Activated CD4-positive, alpha-beta memory T cell treated with anti-CD3 and anti-CD28 coated beads, Interleukin-2, amount 10 ng/mL, durations not matched to agents 7 days and 5 days (primary cell): ENCODE results near the gene YTHDC2. TPM values are rescaled to one million over a fixed set of nuclear protein-coding genes. Genes with fewer than 3 reads are reported as not detected.

Experiments
- CTCF ChIA-PET: fragments of 350-600 bp; sonication (Branson Sonifier 250); formaldehyde crosslinking; loops from one replicate; lab custom pipeline; 2021; ENCODE audit warnings: antibody characterized with exemption, inconsistent platforms; lab: Charles Lee
- POLR2A ChIA-PET: fragments of 350-600 bp; sonication (Branson Sonifier 250); formaldehyde crosslinking; loops from one replicate; lab custom pipeline; 2021; ENCODE audit warnings: antibody characterized with exemption; lab: Charles Lee
- DNase-seq: peaks from one replicate; pipeline ENCODE4 v3.0.0-alpha.2; 2020
- H3K27ac Mint-ChIP-seq: one replicate; pipeline ENCODE4 v1.8.0; 2021; ENCODE audit warnings: mild to moderate bottlenecking, mixed read lengths
- H3K27me3 Mint-ChIP-seq: one replicate; pipeline ENCODE4 v1.8.0; 2021; ENCODE audit warnings: mixed read lengths
- H3K36me3 Mint-ChIP-seq: one replicate; pipeline ENCODE4 v1.8.0; 2021; ENCODE audit warnings: low read depth, mixed read lengths
- H3K4me1 Mint-ChIP-seq: one replicate; pipeline ENCODE4 v1.8.0; 2021; ENCODE audit warnings: mixed read lengths
- H3K4me3 Mint-ChIP-seq: one replicate; pipeline ENCODE4 v1.8.0; 2021; ENCODE audit warnings: mild to moderate bottlenecking, mixed read lengths
- H3K9me3 Mint-ChIP-seq: one replicate; pipeline ENCODE4 v1.8.0; 2021; ENCODE audit warnings: mixed read lengths
- total RNA-seq, 2 experiments: library from RNA; stranded (reverse); gene quantifications; one replicate each; pipeline ENCODE4 v1.2.3, GENCODE V29; 2021

YTHDC2 gene
- 10 to 100 TPM; 30.3 to 31.0 TPM for total RNA-seq

DNA sequence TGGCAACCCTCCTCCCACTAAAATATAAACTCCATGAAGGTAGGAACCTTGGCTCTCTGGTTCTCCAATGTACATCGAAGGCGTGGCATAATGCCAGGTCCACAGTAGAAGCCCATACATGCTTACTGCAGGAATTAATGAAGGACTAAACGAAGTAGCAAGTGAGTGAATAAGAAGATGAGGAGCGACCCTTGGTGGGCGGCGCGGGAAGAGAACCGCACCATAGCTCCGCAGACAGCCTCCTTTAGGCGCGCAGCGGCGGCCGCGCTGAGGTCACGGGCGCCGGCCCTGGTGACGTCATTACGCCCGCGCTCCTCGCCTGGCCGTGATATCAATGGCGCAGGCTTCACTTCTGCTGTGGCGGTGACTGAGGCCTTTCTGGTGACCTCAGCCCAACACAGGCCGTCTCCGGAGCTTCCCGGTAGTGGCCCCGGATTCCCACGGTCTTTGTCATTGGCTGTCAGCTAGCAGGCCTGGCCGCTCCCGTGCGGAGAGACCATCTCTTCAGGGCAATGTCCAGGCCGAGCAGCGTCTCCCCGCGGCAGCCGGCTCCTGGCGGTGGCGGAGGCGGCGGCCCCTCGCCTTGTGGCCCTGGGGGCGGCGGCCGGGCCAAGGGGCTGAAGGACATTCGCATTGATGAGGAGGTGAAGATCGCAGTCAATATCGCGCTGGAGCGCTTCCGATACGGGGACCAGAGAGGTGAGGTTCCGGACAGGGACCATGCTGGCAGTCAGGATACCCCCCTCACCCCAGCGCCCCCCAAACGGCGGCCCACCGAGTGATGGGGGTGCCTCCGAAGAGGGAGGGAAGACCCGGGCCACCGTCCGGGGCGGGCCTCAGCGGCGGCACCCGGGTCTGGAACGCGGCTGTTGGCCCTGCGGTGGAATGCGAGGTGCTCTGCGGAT, at the start of gene YTHDC2:
Gene YTHDC2 (plus strand): TSS at position 311 of the 905 bp plus-strand sequence. CDS start 202 bp downstream, at position 513.
- Mint-ChIP-seq H3K9me3 (no peaks in the 10 kb centered on the region), H3K27me3 (peaks cover 12% of the 10 kb centered on the region), H3K4me3 (peak within 1 kb of the TSS; percentile 86), H3K4me1 (peaks cover 25% of the 10 kb centered on the region), H3K27ac (peak within 1 kb of the TSS; percentile 76), H3K36me3 (peaks cover 13% of the 10 kb centered on the region)
- POLR2A ChIA-PET, result interaction anchor here (0.7 to 2.3 kb wide), 17 partner anchors 8 to 636 kb away, joined by 3 to 12 read pairs (median 4); partner anchors contain the start of gene MCC
- DNase-seq, result peak; percentile 90
- CTCF ChIA-PET, result interaction anchor here (0.9 to 7.3 kb wide), 12 partner anchors 8 to 518 kb away, joined by 3 to 118 read pairs (median 4); no protein-coding TSS in a partner anchor

DNA sequence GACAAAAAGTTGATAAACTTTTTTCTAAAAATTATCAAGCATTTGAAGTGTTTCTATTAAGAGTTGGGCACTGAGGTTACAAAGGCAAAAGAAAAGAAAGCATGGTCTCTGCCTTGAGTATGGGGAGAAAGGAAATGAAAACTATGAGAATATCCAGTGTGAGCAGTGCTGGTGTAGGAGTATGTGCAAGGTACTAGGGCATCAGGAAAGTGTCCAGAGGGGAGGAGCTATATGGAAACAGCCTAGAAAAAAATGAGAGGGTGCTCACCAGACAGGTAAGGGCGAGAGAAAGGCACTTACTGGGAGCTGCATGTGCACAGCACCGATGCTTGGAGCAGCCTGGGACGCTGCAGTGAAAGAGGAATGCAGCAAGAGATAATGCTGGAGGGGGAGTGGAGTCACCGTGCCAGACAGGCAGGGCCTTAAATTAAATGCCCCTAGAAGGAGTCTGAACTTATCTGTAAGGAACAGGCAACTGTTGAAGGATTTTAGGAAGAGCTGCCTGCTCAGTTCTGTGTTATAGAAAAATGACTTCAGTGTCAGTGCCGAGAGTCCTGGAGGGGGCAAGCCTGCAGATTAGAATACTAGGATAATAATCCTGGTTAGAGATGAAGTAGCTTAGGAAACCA, 39.3 kb upstream of the YTHDC2 start:
- Mint-ChIP-seq H3K9me3 (peaks cover 3% of the 10 kb centered on the region), H3K4me3 (no peak overlapping the region), H3K27ac (no peak overlapping the region), H3K4me1 (no peaks in the 10 kb centered on the region), H3K36me3 (no peaks in the 10 kb centered on the region), H3K27me3 (peaks cover 36% of the 10 kb centered on the region)
- ChIA-PET CTCF (no interaction called here), POLR2A (no interaction called here)
- no peak for DNase-seq

DNA sequence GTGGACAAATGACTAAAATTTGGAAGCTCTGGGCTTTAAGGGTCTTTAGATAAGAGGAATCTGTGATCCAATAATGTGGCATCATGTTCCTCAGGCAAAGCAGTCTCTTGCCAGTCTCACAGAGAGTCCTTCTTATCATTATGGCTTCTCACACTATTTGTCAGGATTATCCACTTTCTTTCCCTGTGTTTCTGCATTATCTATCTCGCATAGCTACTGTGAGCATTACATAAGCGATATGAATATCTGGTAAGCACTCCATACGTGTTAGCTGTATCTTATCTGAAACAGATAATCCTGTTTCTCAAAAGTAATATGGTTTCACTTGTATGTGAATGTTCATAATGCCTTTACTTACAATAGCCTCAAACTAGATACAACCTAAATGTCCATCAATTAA, 34.8 kb upstream of the YTHDC2 start:
- no peak overlapping the region for H3K27ac Mint-ChIP-seq
- H3K4me3 Mint-ChIP-seq, result no peak overlapping the region
- DNase-seq, result no peak
- H3K9me3 Mint-ChIP-seq, result no peaks in the 10 kb centered on the region
- peaks cover 40% of the 10 kb centered on the region for H3K27me3 Mint-ChIP-seq
- H3K4me1 Mint-ChIP-seq, result no peaks in the 10 kb centered on the region
- H3K36me3 Mint-ChIP-seq, result no peaks in the 10 kb centered on the region
- POLR2A ChIA-PET, result no interaction called here
- CTCF ChIA-PET, result no interaction called here

DNA sequence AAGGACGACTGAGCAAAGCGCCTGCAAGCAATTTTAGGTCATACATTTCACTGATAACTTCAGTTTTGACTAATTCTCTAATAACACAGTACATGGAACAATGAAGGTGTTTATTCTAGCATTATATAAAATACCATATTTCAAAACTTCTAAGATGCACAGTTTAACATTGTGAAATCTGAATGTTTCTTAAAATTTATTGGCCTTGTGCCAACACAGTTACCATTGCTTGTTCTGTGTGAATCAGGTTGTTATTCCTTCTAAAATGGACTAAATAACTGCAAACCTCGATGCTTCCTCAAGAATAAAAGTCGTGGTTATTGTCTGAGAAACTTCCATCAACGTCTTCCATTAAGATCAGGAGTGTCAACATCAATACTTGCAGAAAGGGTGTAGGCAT, 33.3 kb upstream of the YTHDC2 start:
- Mint-ChIP-seq H3K4me1 (no peaks in the 10 kb centered on the region), H3K27me3 (peaks cover 45% of the 10 kb centered on the region), H3K4me3 (no peak overlapping the region), H3K27ac (no peak overlapping the region), H3K36me3 (no peaks in the 10 kb centered on the region), H3K9me3 (no peaks in the 10 kb centered on the region)
- ChIA-PET POLR2A (no interaction called here), CTCF (no interaction called here)
- no peak for DNase-seq

DNA sequence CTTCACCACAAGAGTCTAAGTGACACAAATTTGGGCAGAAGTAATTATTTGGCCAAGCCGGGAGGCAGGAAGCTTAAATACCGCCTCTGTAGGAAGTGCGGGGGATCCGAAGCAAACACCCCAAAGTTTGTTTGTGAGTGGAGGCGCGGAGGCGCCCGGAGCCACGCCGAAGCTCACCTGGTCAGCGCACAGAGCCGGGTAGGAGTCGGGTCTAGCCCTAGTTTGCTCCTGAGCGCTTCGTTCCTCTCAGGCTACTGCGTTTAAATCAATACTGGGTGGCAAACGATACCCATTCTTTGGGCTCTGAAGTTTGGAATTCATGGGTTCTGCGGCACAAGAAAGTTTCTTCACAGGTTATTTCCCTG, 26.1 kb upstream of the YTHDC2 start:
- H3K27me3 Mint-ChIP-seq, result peaks cover 72% of the 10 kb centered on the region
- H3K4me1 Mint-ChIP-seq, result peaks cover 26% of the 10 kb centered on the region
- no peak overlapping the region for H3K27ac Mint-ChIP-seq
- H3K4me3 Mint-ChIP-seq, result peak overlapping the region; percentile 64
- H3K9me3 Mint-ChIP-seq, result peaks cover 18% of the 10 kb centered on the region
- ChIA-PET POLR2A (interaction anchor here (1.3 to 1.7 kb wide), 2 partner anchors 8 to 26 kb away, joined by 3 to 6 read pairs; partner anchors contain the start of gene YTHDC2), CTCF (interaction anchor here (3.1 kb wide), 1 partner anchor 108 kb away, joined by 8 read pairs; no protein-coding TSS in a partner anchor)
- H3K36me3 Mint-ChIP-seq, result peaks cover 14% of the 10 kb centered on the region
- no peak for DNase-seq

DNA sequence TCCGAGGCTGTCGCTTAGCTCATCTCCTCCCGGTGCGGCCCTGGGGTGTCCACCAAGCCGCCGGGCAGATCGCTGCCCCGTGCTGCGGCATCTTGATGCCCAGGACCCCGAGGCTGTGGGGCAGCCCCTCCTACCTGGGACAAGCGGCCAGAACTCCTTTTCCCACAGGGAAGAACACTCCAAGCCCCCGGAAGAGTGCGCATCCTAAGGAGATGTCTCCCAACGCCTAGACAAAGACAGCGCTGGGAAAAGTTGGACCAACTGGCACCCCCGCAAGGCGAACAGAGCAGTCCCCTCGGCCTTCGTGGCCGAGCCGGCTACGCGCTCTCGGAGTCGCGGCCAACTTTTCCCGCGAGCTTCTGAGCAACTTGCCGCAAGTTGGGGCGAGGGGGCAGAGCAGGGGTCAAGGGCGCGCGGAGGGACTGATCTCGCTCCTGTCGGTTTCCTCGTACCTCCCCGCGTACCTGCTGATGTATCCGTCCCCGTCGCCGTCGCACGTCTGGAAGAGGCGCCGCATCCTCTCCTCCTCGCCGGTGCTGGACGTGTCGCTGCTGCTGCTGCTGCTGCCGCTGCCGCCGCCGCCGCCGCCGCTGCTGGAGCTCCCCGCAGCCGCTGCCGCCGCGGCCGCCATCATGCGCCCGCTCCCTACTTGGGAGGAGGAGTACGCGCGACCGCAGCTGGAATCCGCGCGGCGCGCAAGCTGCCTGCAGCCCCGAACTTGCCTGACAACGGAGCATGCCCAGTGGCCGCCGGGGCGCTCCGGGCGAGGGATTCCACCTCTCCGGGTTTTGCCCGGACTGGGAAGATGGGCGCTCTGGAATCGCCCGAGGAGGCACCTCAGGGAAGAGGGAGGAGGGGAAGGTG, 25.5 kb upstream of the YTHDC2 start, which contains the start of gene MCC:
Gene MCC (minus strand): TSS at position 673 of the 864 bp plus-strand sequence.
- H3K4me3 Mint-ChIP-seq, result peak within 1 kb of the TSS; percentile 64
- POLR2A ChIA-PET, result interaction anchor here (1.3 to 1.7 kb wide), 2 partner anchors 7 to 25 kb away, joined by 3 to 6 read pairs; partner anchors contain the start of gene YTHDC2
- no peak within 1 kb of the TSS for H3K27ac Mint-ChIP-seq
- peaks cover 18% of the 10 kb centered on the region for H3K9me3 Mint-ChIP-seq
- DNase-seq, result peak; percentile 40
- CTCF ChIA-PET, result interaction anchor here (0.7 to 3.1 kb wide), 5 partner anchors 23 to 151 kb away, joined by 3 to 8 read pairs (median 5); no protein-coding TSS in a partner anchor
- peaks cover 26% of the 10 kb centered on the region for H3K4me1 Mint-ChIP-seq
- H3K36me3 Mint-ChIP-seq, result peaks cover 14% of the 10 kb centered on the region
- H3K27me3 Mint-ChIP-seq, result peaks cover 73% of the 10 kb centered on the region

DNA sequence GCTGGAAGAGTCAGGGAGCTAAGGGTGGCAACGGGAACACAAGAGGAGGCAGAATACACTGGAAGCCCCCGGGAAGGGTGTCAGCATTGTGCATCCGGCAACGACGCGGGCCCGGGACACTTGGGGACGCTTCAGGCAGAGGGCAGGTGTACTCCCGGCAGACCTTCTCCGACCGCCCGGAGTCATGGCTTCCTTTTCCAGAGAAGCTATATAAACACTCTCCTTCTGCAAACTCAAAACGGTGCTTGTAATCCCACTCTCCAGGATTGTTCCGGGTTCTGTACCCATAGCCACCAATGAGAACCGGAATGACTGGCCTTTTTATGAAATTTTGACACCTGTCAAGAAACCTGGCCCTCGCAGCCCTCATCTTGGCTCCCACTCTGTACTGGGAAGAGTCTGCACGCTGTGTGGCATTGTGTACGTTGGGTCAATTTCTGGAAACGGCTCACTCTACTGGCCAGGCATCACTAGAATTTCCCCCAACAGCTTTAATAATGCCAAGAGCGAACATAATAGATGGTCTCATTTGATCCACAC, 24.8 kb upstream of the YTHDC2 start:
- peaks cover 18% of the 10 kb centered on the region for H3K9me3 Mint-ChIP-seq
- POLR2A ChIA-PET, result interaction anchor here (1.7 kb wide), 1 partner anchor 25 kb away, joined by 6 read pairs; the partner anchor contains the start of gene YTHDC2
- peaks cover 14% of the 10 kb centered on the region for H3K36me3 Mint-ChIP-seq
- H3K27ac Mint-ChIP-seq, result no peak overlapping the region
- H3K27me3 Mint-ChIP-seq, result peaks cover 71% of the 10 kb centered on the region
- CTCF ChIA-PET, result interaction anchor here (1.2 to 3.1 kb wide), 4 partner anchors 22 to 152 kb away, joined by 3 to 8 read pairs (median 5); no protein-coding TSS in a partner anchor
- peaks cover 26% of the 10 kb centered on the region for H3K4me1 Mint-ChIP-seq
- H3K4me3 Mint-ChIP-seq, result peak overlapping the region; percentile 64
- DNase-seq, result no peak

DNA sequence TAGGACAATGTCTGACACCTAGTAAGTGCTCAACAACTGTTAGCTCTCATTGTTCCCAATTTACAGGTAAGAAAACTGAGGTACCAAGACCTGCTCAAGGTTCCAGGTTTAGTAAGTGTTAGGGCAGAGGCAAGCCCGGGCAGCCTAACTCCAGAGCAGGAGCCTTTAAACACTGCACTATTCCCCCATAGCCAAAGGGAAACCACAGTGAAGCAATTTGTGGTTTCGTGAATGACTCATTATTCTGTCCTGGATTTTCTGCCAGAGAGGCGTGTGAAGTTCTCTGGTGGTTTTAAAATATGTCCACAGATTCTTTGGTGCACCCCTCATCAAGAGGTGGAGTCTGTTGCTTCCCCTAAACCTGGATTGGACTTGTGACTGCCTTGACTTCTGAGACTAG, 24.2 kb upstream of the YTHDC2 start:
- ChIA-PET CTCF (interaction anchor here (1.2 to 3.1 kb wide), 4 partner anchors 21 to 152 kb away, joined by 3 to 8 read pairs (median 5); no protein-coding TSS in a partner anchor), POLR2A (interaction anchor here (1.7 kb wide), 1 partner anchor 24 kb away, joined by 6 read pairs; the partner anchor contains the start of gene YTHDC2)
- Mint-ChIP-seq H3K36me3 (peaks cover 14% of the 10 kb centered on the region), H3K4me3 (no peak overlapping the region), H3K4me1 (peaks cover 26% of the 10 kb centered on the region), H3K27ac (no peak overlapping the region), H3K9me3 (peaks cover 18% of the 10 kb centered on the region), H3K27me3 (peaks cover 67% of the 10 kb centered on the region)
- DNase-seq, result peak; percentile 26

DNA sequence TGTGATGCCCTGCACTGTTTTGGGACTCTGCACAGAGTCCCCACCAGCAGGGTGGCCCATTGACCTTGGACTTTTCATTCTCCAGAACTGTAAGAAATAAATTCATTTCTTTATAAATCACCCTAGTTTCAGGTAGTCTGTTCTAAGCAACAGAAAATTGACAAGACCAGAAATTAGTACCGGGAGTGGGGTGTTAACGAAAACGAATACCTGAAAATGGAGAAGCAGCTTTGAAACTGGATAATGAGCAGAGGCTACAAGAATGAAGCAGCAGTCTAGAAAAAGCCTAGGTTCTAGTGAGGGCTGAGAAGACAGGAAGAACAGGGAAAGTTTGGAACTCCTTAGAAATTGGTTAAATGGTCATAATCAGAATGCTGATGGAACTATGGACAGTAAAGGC, 23.2 kb upstream of the YTHDC2 start:
- CTCF ChIA-PET, result interaction anchor here (1.0 to 2.0 kb wide), 2 partner anchors 23 to 153 kb away, joined by 3 to 5 read pairs; partner anchors contain the start of gene YTHDC2
- no peak overlapping the region for H3K27ac Mint-ChIP-seq

DNA sequence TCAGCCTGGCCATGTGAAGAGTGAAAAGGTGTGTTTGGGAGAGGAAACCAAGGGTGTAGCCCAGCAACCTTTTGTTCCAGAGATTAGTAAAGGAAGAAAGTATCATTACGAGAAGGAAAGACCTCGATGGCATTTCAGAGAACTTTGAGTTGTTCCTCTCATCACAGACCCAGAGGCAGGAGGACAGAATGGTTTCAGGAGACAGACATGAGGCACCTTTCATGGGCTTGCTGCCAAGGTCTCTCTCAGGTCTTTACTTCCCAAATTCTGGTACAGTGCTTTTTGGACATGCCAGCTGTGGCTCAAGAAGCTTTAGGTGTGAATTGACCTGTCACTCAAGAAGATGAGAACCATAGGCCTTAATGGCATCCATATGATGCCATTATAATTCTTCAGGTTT, 22.5 kb upstream of the YTHDC2 start:
- Mint-ChIP-seq H3K9me3 (peaks cover 18% of the 10 kb centered on the region), H3K4me3 (no peak overlapping the region), H3K4me1 (peaks cover 26% of the 10 kb centered on the region), H3K27me3 (peaks cover 62% of the 10 kb centered on the region), H3K27ac (no peak overlapping the region), H3K36me3 (peaks cover 14% of the 10 kb centered on the region)
- DNase-seq, result no peak
- CTCF ChIA-PET, result interaction anchor here (1.0 kb wide), 1 partner anchor 23 kb away, joined by 3 read pairs; the partner anchor contains the start of gene YTHDC2
- POLR2A ChIA-PET, result interaction anchor here (1.1 kb wide), 1 partner anchor 23 kb away, joined by 3 read pairs; the partner anchor contains the start of gene YTHDC2

More for the DNA sequence above, 23.2 kb upstream of the YTHDC2 start:
- no peak for DNase-seq
- Mint-ChIP-seq H3K36me3 (peaks cover 14% of the 10 kb centered on the region), H3K4me3 (no peak overlapping the region), H3K27me3 (peaks cover 67% of the 10 kb centered on the region), H3K4me1 (peaks cover 26% of the 10 kb centered on the region), H3K9me3 (peaks cover 18% of the 10 kb centered on the region)
- POLR2A ChIA-PET, result interaction anchor here (1.1 kb wide), 1 partner anchor 23 kb away, joined by 3 read pairs; the partner anchor contains the start of gene YTHDC2

DNA sequence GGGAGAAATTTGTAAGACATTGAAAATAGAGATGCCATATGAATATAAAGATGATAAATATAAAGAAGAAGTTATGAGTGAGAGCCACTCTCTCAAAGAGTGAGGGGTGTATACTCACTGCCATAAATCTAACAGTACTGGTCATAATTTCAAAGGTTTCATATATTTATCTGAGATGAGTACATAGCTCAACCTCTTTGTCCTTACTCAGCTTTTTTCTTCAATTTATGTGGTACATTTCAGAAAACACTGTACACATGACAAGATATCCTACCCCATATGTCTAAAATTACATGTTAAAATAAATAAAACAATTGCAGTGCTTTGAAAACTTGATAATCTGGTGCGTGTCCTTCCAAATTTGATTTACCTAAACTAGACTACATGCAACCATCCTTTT, 20.0 kb upstream of the YTHDC2 start:
- H3K27me3 Mint-ChIP-seq, result peaks cover 62% of the 10 kb centered on the region
- POLR2A ChIA-PET, result no interaction called here
- peaks cover 13% of the 10 kb centered on the region for H3K4me1 Mint-ChIP-seq
- H3K4me3 Mint-ChIP-seq, result no peak overlapping the region
- no peak overlapping the region for H3K27ac Mint-ChIP-seq
- peaks cover 18% of the 10 kb centered on the region for H3K9me3 Mint-ChIP-seq
- peaks cover 14% of the 10 kb centered on the region for H3K36me3 Mint-ChIP-seq
- CTCF ChIA-PET, result no interaction called here
- no peak for DNase-seq
